ENCODE results near the gene KCNN4. TPM values are rescaled to one million over a fixed set of nuclear protein-coding genes. Genes with fewer than 3 reads are reported as not detected.
A peak's percentile ranks its signal among the peaks of the same experiment; 100 is the strongest.

The KCNN4 gene
- total RNA-seq, 2 donors from 2014 or later: 91.6 to 118 TPM

- Mint-ChIP-seq H3K4me1 (ENCODE audit: low read depth) (peaks cover 3% of the 10 kb centered on the region), H3K36me3 (ENCODE audit: insufficient read depth in 2 of 2) (no peaks in the 10 kb centered on the region), H3K27ac (no peak overlapping the region), H3K9me3 (no peaks in the 10 kb centered on the region), H3K27me3 (ENCODE audit: low read depth) (peaks cover 30% of the 10 kb centered on the region), H3K4me3 (no peak overlapping the region)
- ATAC-seq (replicated peaks in 1 of 2) (no peak), DNase-seq (no peak)
Measured at GRCh38 chr19:43790587-43790986, 9.8 kb upstream of the KCNN4 start.

- DNase-seq (no peak), ATAC-seq (replicated peaks in 1 of 2) (no peak)
- Mint-ChIP-seq H3K9me3 (no peaks in the 10 kb centered on the region), H3K4me1 (ENCODE audit: low read depth) (peaks cover 19% of the 10 kb centered on the region), H3K4me3 (no peak overlapping the region), H3K27me3 (ENCODE audit: low read depth) (peaks cover 29% of the 10 kb centered on the region), H3K36me3 (ENCODE audit: insufficient read depth in 2 of 2) (no peaks in the 10 kb centered on the region), H3K27ac (peak overlapping the region; percentile 77)
Measured at GRCh38 chr19:43789029-43789428, 8.3 kb upstream of the KCNN4 start.

GRCh38 chr19:43786665-43787064 is 5.9 kb upstream of the KCNN4 start:
- H3K4me1 Mint-ChIP-seq (ENCODE audit: low read depth): peaks cover 41% of the 10 kb centered on the region
- DNase-seq: no peak
- H3K9me3 Mint-ChIP-seq: peaks cover 0 to 3% of the 10 kb centered on the region in 2 donors
- H3K4me3 Mint-ChIP-seq: no peak overlapping the region
- no peak overlapping the region for H3K27ac Mint-ChIP-seq
- peaks cover 19% of the 10 kb centered on the region for H3K27me3 Mint-ChIP-seq (ENCODE audit: low read depth)
- peaks cover 4 to 7% of the 10 kb centered on the region in 2 donors for H3K36me3 Mint-ChIP-seq (ENCODE audit: insufficient read depth in 2 of 2)
- ATAC-seq (replicated peaks in 1 of 2): no peak

- H3K27me3 Mint-ChIP-seq (ENCODE audit: low read depth): peaks cover 12% of the 10 kb centered on the region
- H3K36me3 Mint-ChIP-seq (ENCODE audit: insufficient read depth in 2 of 2): peaks cover 4 to 13% of the 10 kb centered on the region in 2 donors
- H3K27ac Mint-ChIP-seq: peak overlapping the region; percentile 20
- peak overlapping the region; percentile 57 to 94 for H3K4me3 Mint-ChIP-seq
- peaks cover 50% of the 10 kb centered on the region for H3K4me1 Mint-ChIP-seq (ENCODE audit: low read depth)
- DNase-seq (peak; percentile 59 to 64), ATAC-seq (replicated peaks in 1 of 2) (no peak)
- peaks cover 0 to 3% of the 10 kb centered on the region in 2 donors for H3K9me3 Mint-ChIP-seq
Measured at GRCh38 chr19:43784981-43785808, 4.4 kb upstream of the KCNN4 start.

- ATAC-seq (replicated peaks in 1 of 2) (peak; percentile 28 to 47), DNase-seq (peak; percentile 80 to 84)
- H3K27me3 Mint-ChIP-seq (ENCODE audit: low read depth): peaks cover 6% of the 10 kb centered on the region
- H3K9me3 Mint-ChIP-seq: peaks cover 0 to 3% of the 10 kb centered on the region in 2 donors
- peaks cover 6 to 13% of the 10 kb centered on the region in 2 donors for H3K36me3 Mint-ChIP-seq (ENCODE audit: insufficient read depth in 2 of 2)
- H3K4me3 Mint-ChIP-seq: peak overlapping the region; percentile 57 to 94
- peak overlapping the region; percentile 3 for H3K27ac Mint-ChIP-seq
- peaks cover 54% of the 10 kb centered on the region for H3K4me1 Mint-ChIP-seq (ENCODE audit: low read depth)
Measured at GRCh38 chr19:43784241-43784980, 3.6 kb upstream of the KCNN4 start.

- peaks cover 61% of the 10 kb centered on the region for H3K4me1 Mint-ChIP-seq (ENCODE audit: low read depth)
Measured at GRCh38 chr19:43783636-43784035, 2.9 kb upstream of the KCNN4 start.

GRCh38 chr19:43782689-43783231 is 2.0 kb upstream of the KCNN4 start:
- peak overlapping the region; percentile 74 to 94 for H3K4me3 Mint-ChIP-seq
- H3K27me3 Mint-ChIP-seq (ENCODE audit: low read depth): no peaks in the 10 kb centered on the region
- DNase-seq (peak in 1 of 2 donors; percentile 26), ATAC-seq (replicated peaks in 1 of 2) (no peak)
- H3K27ac Mint-ChIP-seq: peak overlapping the region; percentile 19
- H3K36me3 Mint-ChIP-seq (ENCODE audit: insufficient read depth in 2 of 2): peaks cover 12 to 14% of the 10 kb centered on the region in 2 donors
- H3K4me1 Mint-ChIP-seq (ENCODE audit: low read depth): peaks cover 70% of the 10 kb centered on the region
- peaks cover 0 to 3% of the 10 kb centered on the region in 2 donors for H3K9me3 Mint-ChIP-seq

More at GRCh38 chr19:43783636-43784035, 2.9 kb upstream of the KCNN4 start:
- Mint-ChIP-seq H3K36me3 (ENCODE audit: insufficient read depth in 2 of 2) (peaks cover 9 to 13% of the 10 kb centered on the region in 2 donors), H3K9me3 (peaks cover 0 to 3% of the 10 kb centered on the region in 2 donors), H3K27me3 (ENCODE audit: low read depth) (peaks cover 1% of the 10 kb centered on the region), H3K4me3 (peak overlapping the region; percentile 57 to 94), H3K27ac (peak overlapping the region; percentile 3)
- ATAC-seq (replicated peaks in 1 of 2) (no peak), DNase-seq (no peak)

- no peak for DNase-seq
- peaks cover 0 to 3% of the 10 kb centered on the region in 2 donors for H3K9me3 Mint-ChIP-seq
- peak overlapping the region; percentile 19 for H3K27ac Mint-ChIP-seq
- ATAC-seq (replicated peaks in 1 of 2): no peak
- no peaks in the 10 kb centered on the region for H3K27me3 Mint-ChIP-seq (ENCODE audit: low read depth)
- H3K4me1 Mint-ChIP-seq (ENCODE audit: low read depth): peaks cover 75% of the 10 kb centered on the region
- H3K36me3 Mint-ChIP-seq (ENCODE audit: insufficient read depth in 2 of 2): peaks cover 12 to 14% of the 10 kb centered on the region in 2 donors
- H3K4me3 Mint-ChIP-seq: peak overlapping the region; percentile 74 to 94
Measured at GRCh38 chr19:43782311-43782660, 1.5 kb upstream of the KCNN4 start.

GRCh38 chr19:43781630-43782310 is 997 bp upstream of the KCNN4 start:
- Mint-ChIP-seq H3K27me3 (ENCODE audit: low read depth) (no peaks in the 10 kb centered on the region), H3K4me3 (peak overlapping the region; percentile 74 to 94), H3K4me1 (ENCODE audit: low read depth) (peaks cover 80% of the 10 kb centered on the region), H3K27ac (peak overlapping the region; percentile 43), H3K9me3 (peaks cover 0 to 3% of the 10 kb centered on the region in 2 donors), H3K36me3 (ENCODE audit: insufficient read depth in 2 of 2) (peaks cover 12 to 14% of the 10 kb centered on the region in 2 donors)
- DNase-seq: peak; percentile 69 to 73
- peak; percentile 47 to 52 for ATAC-seq (replicated peaks in 1 of 2)

- peak overlapping the region; percentile 74 to 94 for H3K4me3 Mint-ChIP-seq
- peaks cover 88% of the 10 kb centered on the region for H3K4me1 Mint-ChIP-seq (ENCODE audit: low read depth)
- H3K36me3 Mint-ChIP-seq (ENCODE audit: insufficient read depth in 2 of 2): peaks cover 20 to 24% of the 10 kb centered on the region in 2 donors
- DNase-seq (no peak), ATAC-seq (replicated peaks in 1 of 2) (no peak)
- H3K9me3 Mint-ChIP-seq: peaks cover 0 to 3% of the 10 kb centered on the region in 2 donors
- H3K27ac Mint-ChIP-seq: peak overlapping the region; percentile 72
- no peaks in the 10 kb centered on the region for H3K27me3 Mint-ChIP-seq (ENCODE audit: low read depth)
Measured at GRCh38 chr19:43779820-43780219, 953 bp downstream of the KCNN4 start.

GRCh38 chr19:43779147-43779819 is 1.5 kb downstream of the KCNN4 start:
- no peak for DNase-seq

GRCh38 chr19:43778651-43779050 is 2.1 kb downstream of the KCNN4 start:
- DNase-seq: no peak
- H3K27me3 Mint-ChIP-seq (ENCODE audit: low read depth): no peaks in the 10 kb centered on the region
- H3K4me3 Mint-ChIP-seq: peak overlapping the region; percentile 74 to 94
- ATAC-seq (replicated peaks in 1 of 2): no peak
- H3K4me1 Mint-ChIP-seq (ENCODE audit: low read depth): peaks cover 78% of the 10 kb centered on the region
- peaks cover 0 to 2% of the 10 kb centered on the region in 2 donors for H3K9me3 Mint-ChIP-seq
- H3K36me3 Mint-ChIP-seq (ENCODE audit: insufficient read depth in 2 of 2): peaks cover 18 to 24% of the 10 kb centered on the region in 2 donors
- H3K27ac Mint-ChIP-seq: peak overlapping the region; percentile 72

More at GRCh38 chr19:43779147-43779819, 1.5 kb downstream of the KCNN4 start:
- peaks cover 20 to 25% of the 10 kb centered on the region in 2 donors for H3K36me3 Mint-ChIP-seq (ENCODE audit: insufficient read depth in 2 of 2)
- H3K27ac Mint-ChIP-seq: peak overlapping the region; percentile 72
- no peaks in the 10 kb centered on the region for H3K27me3 Mint-ChIP-seq (ENCODE audit: low read depth)
- peaks cover 84% of the 10 kb centered on the region for H3K4me1 Mint-ChIP-seq (ENCODE audit: low read depth)
- peak overlapping the region; percentile 74 to 94 for H3K4me3 Mint-ChIP-seq
- ATAC-seq (replicated peaks in 1 of 2): no peak
- peaks cover 0 to 3% of the 10 kb centered on the region in 2 donors for H3K9me3 Mint-ChIP-seq

Measured in activated T-cell treated with anti-CD3 and anti-CD28 coated beads, Interleukin-2, amount 50 U/mL, for 72 hours (primary cell).